Measurements from ENCODE around the gene STX3.
"Not testable (repeated sequence)": the region's sequence is repeated elsewhere in the genome, so short reads cannot be mapped to it uniquely, and the experiment has no call there.

Gene STX3

GRCh38 chr11:59842316-59842715 lies 87.1 kb downstream of the STX3 start:
- DNase-seq (ENCODE audit: low spot score) = no peak

- no peak for DNase-seq (ENCODE audit: low spot score)
These were observed 90.2 kb downstream of the STX3 start, which contains the start of gene CBLIF for GRCh38 chr11:59845399-59845798. Gene CBLIF (minus strand): TSS chr11:59845499. CDS start chr11:59845453, 46 bp downstream.

GRCh38 chr11:59846556-59846955 lies 91.4 kb downstream of the STX3 start:
- no peak for DNase-seq (ENCODE audit: low spot score)

GRCh38 chr11:59847626-59848025 lies 92.5 kb downstream of the STX3 start:
- no peak for DNase-seq (ENCODE audit: low spot score)

- DNase-seq (ENCODE audit: low spot score) = not testable (repeated sequence)
These were observed 93.3 kb downstream of the STX3 start for GRCh38 chr11:59848439-59848838.

- DNase-seq (ENCODE audit: low spot score) = no peak
These were observed 94.0 kb downstream of the STX3 start for GRCh38 chr11:59849129-59849528.

- not testable (repeated sequence) for DNase-seq (ENCODE audit: low spot score)
These were observed 94.4 kb downstream of the STX3 start for GRCh38 chr11:59849551-59849950.

GRCh38 chr11:59851416-59851815 lies 96.2 kb downstream of the STX3 start:
- DNase-seq (ENCODE audit: low spot score) = not testable (repeated sequence)

GRCh38 chr11:59854871-59855270 lies 99.7 kb downstream of the STX3 start:
- no peak for DNase-seq (ENCODE audit: low spot score)

All from SW480 (cell line).